Measurements from ENCODE around the gene BACE2.

DNA sequence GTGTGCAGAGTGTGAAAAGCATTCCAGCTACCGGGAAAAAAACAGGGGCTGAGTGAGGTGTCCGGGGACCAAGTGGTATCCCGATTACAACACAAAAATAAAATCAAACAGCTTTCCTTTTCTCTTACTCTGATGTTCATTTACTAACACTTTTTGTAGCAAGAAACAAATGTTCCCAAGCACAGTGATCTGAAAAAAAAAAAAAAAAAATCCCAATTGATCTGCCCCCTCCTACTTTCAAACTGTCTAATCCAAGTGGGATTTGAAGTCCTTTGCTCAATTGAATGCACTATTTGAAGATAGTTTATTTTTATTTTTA, 1.3 kb downstream of the BACE2 start:
- TF ChIP-seq, protein P1, sequence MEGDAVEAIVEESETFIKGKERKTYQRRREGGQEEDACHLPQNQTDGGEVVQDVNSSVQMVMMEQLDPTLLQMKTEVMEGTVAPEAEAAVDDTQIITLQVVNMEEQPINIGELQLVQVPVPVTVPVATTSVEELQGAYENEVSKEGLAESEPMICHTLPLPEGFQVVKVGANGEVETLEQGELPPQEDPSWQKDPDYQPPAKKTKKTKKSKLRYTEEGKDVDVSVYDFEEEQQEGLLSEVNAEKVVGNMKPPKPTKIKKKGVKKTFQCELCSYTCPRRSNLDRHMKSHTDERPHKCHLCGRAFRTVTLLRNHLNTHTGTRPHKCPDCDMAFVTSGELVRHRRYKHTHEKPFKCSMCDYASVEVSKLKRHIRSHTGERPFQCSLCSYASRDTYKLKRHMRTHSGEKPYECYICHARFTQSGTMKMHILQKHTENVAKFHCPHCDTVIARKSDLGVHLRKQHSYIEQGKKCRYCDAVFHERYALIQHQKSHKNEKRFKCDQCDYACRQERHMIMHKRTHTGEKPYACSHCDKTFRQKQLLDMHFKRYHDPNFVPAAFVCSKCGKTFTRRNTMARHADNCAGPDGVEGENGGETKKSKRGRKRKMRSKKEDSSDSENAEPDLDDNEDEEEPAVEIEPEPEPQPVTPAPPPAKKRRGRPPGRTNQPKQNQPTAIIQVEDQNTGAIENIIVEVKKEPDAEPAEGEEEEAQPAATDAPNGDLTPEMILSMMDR (IDR thresholded peaks at IDR 0.05; ENCODE audit: insufficient read depth, low read length): no peak
- no peak for TF ChIP-seq POLR2AphosphoS5 (IDR thresholded peaks at IDR 0.05; ENCODE audit: low read depth)
- TF ChIP-seq GABPA (IDR thresholded peaks at IDR 0.05; ENCODE audit: low read depth): no peak
- TF ChIP-seq REST (IDR thresholded peaks at IDR 0.05; ENCODE audit: insufficient replicate concordance, low read depth): no peak
- TF ChIP-seq SPI1 (IDR thresholded peaks at IDR 0.05; ENCODE audit: borderline replicate concordance, low read depth): no peak
